HCEC 1CT (cell line): ENCODE results near the gene ZNG1B.
"Not testable (repeated sequence)": the region's sequence is repeated elsewhere in the genome, so short reads cannot be mapped to it uniquely, and the experiment has no call there.

ENCODE experiments used
- DNase-seq: peaks from one replicate; pipeline ENCODE4 v3.0.0-alpha.2; 2017

ZNG1B gene

DNA sequence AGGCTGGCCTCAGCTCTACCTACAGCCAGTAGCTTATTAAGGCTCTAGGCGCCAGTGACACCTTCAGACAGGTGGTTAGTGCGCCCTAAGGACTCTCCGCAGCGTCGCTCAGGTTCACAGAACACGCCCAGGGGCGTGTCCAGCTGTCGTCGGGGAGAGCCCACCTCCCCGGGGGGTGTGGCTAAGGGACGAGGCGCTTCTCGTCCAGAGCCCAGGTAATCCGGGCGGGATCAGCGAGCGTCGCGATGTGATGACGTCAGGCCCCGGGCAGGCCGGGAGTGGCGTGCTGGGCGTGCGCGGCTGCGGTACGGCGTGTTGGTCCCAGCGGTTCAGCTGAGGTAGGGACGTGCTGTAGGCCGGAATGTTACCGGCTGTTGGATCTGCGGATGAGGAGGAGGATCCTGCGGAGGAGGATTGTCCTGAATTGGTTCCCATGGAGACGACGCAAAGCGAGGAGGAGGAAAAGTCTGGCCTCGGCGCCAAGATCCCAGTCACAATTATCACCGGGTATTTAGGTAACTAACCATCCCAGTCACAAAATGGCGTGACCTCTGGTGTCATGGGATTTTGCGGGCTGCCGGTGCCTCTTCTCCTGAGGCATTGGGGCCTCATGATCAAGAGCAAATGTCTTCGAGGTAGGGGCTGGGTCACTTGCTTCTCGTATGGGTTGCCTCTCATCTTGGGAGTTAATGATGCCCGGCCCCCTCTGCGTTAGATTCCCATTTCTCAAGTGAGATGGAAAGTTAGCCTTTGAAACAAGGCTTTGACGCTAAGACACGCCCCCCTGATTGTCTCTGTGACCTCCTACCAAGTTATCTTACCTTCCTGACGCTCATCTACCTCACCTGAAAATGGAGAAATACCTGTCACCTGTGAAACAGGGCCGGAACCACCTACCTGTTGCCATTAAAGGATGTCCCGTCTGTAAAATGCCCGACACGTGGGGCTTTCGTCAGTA is at the start of gene ZNG1B:
ZNG1B (plus strand) TSS at position 184 of the 958 bp plus-strand sequence; CDS start at position 362, 178 bp downstream.
- DNase-seq: not testable (repeated sequence)

DNA sequence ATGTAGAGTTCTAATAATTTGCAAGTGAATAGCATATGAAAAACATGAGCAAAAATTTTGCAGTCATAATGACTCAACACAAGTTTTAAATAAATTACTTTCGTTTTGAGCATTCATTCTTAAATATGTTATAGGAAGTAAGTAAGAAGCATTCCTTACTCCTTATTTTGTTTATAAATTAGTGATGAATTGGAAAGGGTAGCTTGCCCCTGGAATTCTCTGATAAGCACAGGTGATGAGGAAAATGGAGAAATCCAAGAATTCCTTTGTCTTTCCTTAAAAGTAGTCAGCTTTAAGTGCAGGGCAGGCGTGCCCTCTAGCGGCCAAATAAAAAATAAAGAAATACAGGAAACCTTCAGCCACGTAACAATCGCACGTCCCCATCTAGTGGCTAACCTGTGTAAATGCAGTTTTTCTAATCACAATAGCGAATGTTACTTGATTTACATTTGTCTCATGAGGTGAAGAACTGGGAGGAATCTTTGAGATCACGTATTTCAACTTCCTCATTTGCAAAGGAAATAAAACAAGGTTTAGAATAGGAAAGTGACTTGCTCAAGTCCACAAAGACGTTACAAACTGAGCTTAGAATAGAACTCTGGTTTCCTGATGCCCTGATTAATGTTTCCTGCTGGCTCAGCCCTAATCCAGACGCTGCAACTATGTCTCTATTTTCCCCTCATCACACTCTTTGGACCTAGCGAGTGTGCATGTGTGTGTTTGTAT is 47.2 kb upstream of the ZNG1B start:
- peak; percentile 75 for DNase-seq

DNA sequence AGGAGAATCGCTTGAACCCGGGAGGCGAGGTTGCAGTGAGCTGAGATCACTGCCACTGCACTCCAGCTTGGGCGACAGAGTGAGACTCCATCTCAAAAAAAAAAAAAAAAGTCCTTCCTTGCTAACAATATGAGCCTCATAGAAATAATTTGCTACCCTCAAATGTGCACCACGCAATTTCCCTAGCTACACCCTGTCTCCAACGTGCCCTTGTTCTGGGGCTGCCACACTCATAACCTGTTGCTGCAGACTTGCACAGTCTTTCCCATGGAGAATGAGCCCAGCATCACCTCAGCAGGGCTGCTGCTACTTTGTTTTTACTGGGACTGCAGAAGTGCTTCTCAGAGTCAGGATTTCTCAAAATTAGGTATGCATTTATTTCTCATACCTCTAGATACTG is 46.4 kb upstream of the ZNG1B start:
- DNase-seq: no peak

DNA sequence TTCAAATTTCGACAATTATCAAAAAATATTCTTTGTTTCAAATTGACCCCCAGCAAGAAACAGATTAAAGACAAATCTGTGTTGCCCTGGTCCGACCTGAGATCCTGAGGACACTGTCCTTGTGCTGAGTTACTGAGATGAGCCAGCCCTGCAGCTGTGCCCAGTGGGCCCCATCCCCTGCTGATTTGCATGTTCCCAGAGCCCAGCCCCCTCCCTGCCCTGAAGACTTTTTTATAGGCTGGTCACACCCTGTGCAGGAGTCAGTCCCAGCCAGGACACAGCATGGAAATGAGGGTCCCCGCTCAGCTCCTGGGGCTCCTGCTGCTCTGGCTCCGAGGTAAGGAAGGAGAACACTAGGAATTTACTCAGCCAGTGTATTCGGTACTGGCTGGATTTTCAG is 31.4 kb upstream of the ZNG1B start:
- no peak for DNase-seq

DNA sequence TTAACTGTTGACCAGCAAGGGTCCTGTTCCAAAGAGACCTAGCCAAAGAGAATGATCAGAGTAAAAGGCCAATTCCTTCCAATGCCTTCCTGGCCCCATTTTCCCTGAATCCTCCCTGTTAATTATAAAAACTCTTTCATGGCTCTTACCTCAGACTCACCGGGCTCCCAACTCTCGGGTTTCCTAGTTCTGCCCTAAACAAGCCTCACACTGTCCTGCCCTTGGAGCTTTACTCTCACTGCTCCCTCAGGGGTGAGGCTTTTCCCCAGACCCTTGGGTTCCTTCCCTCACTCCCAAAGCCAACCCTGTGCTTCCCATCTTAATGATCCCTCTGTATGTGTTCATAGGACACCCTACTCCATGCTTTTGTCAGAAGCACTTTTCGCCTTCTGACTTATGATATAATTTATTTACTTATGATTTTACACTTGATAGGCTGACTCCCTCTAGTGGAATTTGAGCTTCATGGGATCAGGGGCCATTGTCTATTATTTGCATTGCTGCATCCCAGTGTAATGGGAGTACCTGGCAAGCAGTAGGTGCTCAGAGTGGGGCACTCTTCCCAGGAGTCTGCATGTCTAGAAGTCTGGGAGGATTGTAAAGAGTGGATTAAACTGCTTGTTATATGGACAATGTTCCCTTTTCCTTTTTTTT is 29.9 kb upstream of the ZNG1B start:
- peak; percentile 52 for DNase-seq

DNA sequence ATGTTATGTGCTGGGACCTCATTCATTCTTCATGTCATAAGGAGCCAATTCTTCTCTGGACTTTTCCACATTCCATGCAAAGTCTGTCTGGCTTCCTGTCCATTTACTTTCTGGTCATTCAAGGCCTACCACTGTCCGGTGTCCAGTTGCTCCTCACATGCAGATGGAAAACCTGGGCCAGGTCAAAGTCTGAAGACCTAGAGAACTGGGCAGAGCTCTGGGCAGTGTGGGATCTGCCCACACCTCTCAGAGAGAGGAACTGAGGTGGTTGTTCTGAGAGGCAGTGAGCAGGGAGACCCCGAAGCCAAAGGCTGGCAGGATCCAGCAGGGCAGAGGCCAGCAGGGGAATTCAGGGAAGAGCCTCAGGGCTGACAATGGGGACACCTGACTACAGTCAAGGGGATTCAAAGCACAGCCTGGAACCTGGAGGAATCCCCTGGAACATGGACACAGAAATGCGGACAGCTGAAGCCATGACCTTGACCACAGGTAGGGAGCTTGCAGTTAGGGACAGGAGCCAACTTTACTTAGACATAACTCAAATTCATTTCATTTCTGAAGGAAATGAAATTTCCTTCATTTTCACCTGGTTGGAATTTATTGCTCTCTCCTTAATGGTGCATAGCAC is 25.7 kb upstream of the ZNG1B start:
- not testable (repeated sequence) for DNase-seq

DNA sequence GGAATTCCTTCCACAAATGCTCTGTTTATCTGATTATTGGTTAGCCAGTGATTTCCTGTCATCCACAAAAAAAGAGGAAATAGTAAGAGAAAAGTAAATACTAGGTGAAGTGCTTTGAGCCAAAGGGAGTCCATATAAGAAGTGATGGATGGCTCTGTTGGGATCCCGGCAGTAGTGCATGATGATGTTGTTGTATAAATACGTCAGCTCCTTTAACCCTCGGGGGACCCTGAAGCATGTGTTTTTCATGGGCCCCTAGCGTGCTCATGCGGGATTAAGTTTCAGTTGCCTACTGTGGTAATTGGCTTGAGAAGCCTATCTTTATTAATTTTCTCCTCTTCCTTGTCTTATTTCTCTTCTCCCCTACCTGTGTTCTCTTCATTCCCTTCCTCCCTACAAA is 24.7 kb upstream of the ZNG1B start:
- not testable (repeated sequence) for DNase-seq

DNA sequence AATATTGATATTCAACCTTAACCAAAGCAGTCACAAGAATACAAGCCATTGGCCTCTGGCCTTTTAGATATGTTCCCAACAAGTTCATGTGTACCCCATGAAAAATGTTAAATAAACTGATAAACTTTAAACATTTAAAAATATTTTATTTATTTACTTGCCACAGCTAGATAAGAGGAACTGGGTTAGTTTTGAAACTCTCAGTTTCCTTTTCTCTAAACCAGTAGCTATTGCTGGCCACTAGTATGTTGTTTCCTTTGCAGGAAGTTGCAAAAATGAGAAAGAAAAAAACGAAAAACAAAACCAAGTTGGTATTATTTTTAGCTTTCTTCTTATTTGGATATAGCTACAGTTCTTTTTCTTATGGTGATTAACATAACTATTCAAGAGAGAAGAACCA is 5.7 kb upstream of the ZNG1B start:
- not testable (repeated sequence) for DNase-seq

DNA sequence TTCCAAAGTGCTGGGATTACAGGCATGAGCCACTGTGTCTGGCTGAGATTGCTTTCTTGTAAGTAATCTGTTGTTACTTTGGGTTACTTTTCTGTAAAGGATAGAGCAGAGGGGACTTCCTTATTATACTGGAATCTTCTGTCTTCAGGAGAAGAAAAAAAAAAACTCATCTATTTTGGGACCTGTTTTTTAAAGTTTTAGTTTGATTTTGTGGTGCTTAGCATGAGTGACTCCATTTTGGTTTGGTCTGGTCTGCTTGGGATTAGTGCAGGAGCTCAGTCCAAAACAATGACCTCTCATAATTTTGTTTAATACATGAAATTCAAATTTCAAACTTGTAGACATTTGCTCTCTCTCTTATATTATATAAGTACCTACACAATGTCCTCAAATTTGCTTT is 4.0 kb upstream of the ZNG1B start:
- not testable (repeated sequence) for DNase-seq

DNA sequence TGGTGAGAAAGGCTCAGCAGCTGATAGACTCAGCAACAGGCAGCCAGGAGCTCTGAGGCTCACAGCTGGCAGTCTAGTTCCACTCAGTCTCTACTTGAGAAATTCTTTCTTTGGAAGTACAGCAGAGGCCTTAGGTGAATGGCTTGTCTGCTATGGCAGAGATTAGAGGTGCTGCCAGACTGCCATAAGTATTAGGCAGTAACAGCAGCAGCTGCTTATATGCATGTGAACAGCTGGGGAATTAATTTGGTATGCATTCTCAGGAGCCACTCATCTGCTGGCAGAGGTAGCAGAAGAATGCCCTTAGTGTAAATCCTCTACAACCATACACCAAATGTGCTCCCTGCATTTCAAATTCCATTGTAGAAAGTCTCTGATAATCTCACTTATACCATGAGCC is 28.3 kb downstream of the ZNG1B start:
- DNase-seq: not testable (repeated sequence)

DNA sequence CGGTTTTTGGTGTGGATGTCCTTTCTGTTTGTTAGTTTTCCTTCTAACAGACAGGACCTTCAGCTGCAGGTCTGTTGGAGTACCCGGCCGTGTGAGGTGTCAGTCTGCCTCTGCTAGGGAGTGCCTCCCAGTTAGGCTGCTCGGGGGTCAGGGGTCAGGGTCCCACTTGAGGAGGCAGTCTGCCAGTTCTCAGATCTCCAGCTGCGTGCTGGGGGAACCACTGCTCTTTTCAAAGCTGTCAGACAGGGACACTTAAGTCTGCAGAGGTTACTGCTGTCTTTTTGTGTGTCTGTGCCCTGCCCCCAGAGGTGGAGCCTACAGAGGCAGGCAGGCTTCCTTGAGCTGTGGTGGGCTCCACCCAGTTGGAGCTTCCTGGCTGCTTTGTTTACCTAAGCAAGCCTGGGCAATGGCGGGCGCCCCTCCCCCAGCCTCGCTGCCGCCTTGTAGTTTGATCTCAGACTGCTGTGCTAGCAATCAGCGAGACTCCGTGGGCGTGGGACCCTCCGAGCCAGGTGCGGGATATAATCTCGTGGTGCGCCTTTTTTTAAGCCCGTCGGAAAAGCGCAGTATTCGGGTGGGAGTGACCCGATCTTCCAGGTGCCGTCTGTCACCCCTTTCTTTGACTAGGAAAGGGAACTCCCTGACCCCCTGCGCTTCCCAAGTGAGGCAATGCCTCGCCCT is 39.3 kb downstream of the ZNG1B start:
- not testable (repeated sequence) for DNase-seq

DNA sequence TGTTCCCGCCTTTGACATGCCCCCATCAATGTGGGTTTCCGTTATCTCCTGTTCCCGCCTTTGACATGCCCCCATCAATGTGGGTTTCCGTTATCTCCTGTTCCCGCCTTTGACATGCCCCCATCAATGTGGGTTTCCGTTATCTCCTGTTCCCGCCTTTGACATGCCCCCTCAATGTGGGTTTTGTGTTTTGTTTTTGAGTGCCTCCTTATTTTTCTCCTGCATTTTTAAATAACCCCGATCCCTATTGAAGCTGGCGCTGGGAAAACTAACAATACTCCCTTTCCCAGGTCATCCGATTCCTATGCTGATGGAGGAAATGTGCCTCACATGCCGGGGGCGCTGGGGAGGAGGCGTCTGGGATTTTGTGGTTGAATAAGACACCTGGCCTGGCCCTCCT is 59.0 kb downstream of the ZNG1B start:
- DNase-seq: not testable (repeated sequence)

DNA sequence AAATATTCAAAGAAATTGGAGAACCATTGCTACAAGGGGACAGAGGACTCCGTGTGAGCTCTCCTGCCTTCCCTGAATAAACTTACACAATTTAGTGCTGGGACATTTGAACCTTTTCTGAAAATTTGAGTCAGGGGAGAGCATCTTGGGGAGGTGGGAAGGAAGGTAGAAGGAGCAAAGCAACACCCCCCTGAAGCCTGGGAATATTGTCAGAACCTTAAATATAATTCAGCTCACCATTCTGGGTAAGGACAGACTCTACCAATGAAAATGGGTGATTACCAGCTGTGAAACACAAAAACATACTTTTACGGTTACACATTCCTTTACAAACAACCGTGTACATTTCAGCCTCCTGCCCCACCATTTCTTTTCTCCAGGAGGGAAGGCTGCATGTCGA is 60.9 kb downstream of the ZNG1B start, which contains the start of gene FOXD4L1:
FOXD4L1 (plus strand) TSS at position 301 of the 400 bp plus-strand sequence. CDS start 592 bp downstream, outside the sequence.
- not testable (repeated sequence) for DNase-seq

DNA sequence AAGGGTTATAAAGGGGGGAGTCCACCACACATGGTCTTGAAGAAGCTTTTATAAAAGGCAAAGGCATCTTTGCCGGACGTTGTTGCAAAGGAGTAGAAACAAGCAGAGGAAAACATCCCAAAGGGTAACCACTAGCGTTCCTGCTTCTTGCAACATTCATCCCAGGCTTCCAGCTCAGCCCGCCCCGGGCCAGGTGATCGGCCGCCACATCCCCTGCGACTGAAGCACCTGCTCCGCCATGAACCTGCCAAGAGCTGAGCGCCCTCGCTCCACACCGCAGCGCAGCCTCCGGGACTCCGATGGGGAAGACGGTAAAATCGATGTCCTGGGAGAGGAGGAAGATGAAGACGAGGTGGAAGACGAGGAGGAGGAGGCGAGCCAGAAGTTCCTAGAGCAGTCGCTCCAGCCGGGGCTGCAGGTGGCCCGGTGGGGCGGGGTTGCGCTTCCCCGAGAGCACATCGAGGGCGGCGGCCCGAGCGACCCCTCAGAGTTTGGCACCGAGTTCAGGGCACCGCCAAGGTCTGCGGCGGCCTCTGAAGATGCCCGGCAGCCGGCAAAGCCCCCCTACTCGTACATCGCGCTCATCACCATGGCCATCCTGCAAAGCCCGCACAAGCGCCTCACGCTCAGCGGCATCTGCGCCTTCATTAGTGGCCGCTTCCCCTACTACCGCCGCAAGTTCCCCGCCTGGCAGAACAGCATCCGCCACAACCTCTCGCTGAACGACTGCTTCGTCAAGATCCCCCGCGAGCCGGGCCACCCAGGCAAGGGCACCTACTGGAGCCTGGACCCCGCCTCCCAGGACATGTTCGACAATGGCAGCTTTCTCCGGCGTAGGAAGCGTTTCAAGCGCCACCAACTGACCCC is 61.8 kb downstream of the ZNG1B start:
- DNase-seq: not testable (repeated sequence)

DNA sequence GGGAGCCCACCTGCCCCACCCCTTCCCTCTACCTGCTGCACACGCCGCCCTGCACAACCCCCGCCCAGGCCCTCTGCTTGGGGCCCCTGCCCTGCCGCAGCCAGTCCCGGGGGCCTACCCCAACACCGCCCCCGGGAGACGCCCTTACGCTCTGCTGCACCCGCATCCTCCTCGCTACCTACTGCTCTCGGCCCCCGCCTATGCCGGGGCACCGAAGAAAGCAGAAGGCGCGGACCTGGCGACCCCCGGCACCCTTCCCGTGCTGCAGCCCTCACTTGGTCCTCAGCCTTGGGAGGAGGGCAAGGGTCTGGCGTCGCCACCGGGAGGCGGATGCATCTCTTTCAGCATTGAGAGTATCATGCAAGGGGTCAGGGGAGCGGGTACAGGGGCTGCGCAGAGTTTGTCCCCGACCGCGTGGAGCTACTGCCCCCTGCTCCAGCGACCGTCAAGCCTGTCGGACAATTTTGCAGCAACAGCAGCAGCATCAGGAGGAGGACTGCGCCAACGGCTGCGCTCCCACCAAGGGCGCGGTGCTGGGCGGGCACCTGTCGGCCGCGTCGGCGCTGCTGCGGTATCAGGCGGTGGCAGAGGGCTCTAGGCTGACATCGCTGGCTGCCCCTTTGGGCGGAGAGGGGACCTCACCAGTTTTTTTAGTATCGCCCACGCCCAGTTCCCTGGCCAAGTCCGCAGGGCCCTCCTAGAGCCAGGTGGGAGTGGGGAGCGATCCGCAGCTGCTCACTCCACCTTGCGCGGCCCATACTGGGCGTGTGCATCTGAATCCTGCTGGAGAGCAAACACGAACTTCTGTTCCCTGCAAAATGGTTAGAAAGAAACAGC is 62.6 kb downstream of the ZNG1B start:
- not testable (repeated sequence) for DNase-seq

DNA sequence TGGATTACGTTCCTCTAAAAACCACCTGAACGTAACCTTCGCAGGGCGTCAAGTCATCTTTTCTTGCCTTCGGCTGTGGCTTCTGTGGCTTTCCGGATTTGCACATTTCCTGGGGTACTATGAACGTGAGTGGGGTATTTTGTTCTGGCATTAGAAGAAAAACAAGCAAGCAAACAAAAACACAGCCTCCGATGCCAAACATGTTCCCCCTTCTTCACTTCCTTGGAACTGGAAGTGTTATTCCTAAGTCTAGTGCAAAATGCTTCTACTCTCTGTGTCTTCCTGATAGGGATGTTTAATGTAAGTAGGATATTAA is 63.2 kb downstream of the ZNG1B start:
- DNase-seq: not testable (repeated sequence)

DNA sequence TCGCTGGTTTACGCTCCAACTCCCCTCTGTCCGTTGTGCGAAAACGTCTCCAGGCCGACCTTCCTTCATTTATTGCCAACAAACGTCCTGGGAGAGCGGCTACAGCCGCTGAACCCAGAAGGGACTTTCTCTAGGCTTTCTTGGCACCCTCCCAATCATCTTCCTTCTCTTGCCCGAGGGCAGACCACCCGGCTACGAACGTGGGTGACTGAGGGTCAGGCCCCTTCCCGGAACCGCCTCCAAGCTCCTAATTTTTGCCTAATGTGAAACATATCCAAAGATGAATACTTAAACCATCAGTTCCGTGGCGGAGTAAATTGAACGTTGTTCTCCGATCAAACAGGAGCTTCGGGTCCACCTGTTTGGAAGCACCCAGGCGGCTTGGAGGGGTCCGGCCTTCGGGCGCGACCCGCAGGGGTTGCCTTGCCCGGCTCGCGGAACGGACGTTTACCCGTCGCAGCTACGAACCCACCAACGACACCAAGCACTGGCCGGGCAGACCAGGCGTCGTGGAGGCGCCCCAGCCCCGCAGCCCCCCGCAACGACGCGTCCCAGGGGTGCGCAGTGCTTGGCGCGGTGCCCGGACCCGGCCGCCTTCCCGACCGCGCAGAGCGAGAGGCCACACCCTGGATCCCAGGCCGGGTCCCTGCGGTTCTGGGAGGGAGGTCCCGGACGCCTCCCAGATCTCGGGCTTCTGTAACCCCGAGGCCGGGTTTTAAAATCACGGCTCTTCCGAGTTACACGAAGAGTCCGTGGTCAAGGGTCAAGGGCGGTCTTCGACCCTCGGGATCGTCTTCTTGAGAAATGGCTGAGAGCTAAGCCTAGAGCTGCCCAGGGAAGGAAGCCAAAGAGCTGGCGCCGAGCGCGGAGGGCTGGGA is 65.0 kb downstream of the ZNG1B start:
- DNase-seq: not testable (repeated sequence)

DNA sequence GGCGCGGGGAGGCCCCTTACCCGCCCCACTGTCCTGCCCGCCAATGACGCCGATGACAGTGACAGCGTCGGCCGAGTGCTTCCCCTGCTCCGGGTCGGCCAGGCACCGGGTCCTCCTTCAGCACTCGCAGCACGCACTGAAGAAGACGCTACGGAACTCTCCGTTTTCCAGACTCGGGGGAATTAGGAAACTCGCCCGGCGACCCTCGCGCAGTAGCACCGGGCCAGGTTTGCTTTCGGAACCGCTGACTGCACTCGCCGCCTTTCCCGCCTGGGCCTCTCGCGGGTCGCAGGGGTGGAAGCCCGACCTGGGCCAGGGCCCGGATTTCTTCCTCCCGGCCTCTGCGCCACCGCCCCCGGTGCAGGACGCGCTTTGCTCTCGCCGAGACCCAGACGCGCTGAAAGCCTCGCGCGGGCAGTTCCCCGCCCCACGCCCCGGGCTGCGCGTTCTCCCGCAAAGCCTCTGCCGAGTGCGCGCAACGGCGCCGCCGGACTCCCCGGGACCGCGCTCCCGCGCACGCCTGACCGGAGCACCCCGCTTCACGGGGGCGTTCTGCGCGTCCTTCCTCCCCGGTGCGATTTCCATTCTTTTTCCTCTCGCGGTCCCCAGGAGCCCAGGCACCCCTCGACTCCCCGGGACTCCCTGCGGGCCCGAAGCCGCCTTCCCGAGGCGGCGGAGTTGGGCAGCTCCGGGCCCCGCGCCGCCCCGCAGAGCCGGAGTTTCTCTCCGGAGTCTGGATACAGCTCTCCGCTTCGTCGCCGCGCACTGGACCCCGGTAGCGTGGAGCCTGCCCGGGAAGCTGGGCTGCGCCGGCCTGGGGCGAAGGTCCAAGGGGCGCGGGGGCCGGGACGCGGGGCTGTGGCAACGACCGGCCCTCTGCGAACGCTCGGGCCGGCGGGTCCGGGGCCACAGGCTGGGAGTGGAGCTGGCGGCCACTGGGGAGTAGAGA is 65.9 kb downstream of the ZNG1B start:
- not testable (repeated sequence) for DNase-seq
